AG04450 (cell line): ENCODE results near the gene C19orf53. TPM values are rescaled to one million over a fixed set of nuclear protein-coding genes. Genes with fewer than 3 reads are reported as not detected.

ENCODE experiments used
- CTCF ChIA-PET: fragments of 300-600, 350-600 bp; formaldehyde crosslinking; extraction: SDS; loops from one replicate; lab custom pipeline; 2022; ENCODE audit warnings: antibody characterized with exemption, inconsistent platforms; lab: Charles Lee
- POLR2A ChIA-PET: fragments of 350-600 bp; formaldehyde crosslinking; extraction: SDS; loops from one replicate; lab custom pipeline; 2021; ENCODE audit warnings: antibody characterized with exemption, inconsistent platforms; lab: Yijun Ruan, JAX
- DNase-seq: peaks from one replicate; pipeline ENCODE4 v3.0.0-alpha.2; 2011; ENCODE audit warnings: low read depth, low spot score
- H3K27ac ChIP-seq: one replicate; pipeline ENCODE4 v1.5.1; 2012; ENCODE audit warnings: low read depth, low read length, control low read depth
- H3K27me3 ChIP-seq: one replicate; pipeline ENCODE4 v1.6.0; 2012; ENCODE audit warnings: low read length; ENCODE audit not compliant: control insufficient read depth, insufficient read depth
- H3K4me3 ChIP-seq: 2 replicates; pipeline ENCODE4 v1.5.1; 2011; ENCODE audit warnings: mild to moderate bottlenecking, low read depth, low read length, control low read depth
- H3K9me3 ChIP-seq: 2 replicates; pipeline ENCODE4 v1.5.1; 2012; ENCODE audit warnings: low read length; ENCODE audit not compliant: control insufficient read depth, insufficient read depth
- polyA plus RNA-seq: library from polyadenylated mRNA; depleted of rRNA; stranded (reverse); fragments of >200 nt; gene quantifications from 2 replicates; pipeline ENCODE4 v1.2.3, GENCODE V29; 2011
- TF ChIP-seq, protein P1 (sequence below): IDR thresholded peaks from 2 replicates; pipeline ENCODE4 v1.5.1; 2011; ENCODE audit warnings: low read depth, low read length, control low read depth, inconsistent platforms

C19orf53 gene
- polyA plus RNA-seq, 1 experiment, result 145 TPM

- CTCF ChIA-PET, result no interaction called here
- POLR2A ChIA-PET, result interaction anchor here (0.6 kb wide), 1 partner anchor 47 kb away, joined by 3 read pairs; no protein-coding TSS in a partner anchor
- Histone ChIP-seq H3K27me3 (no peaks in the 10 kb centered on the region), H3K27ac (no peak overlapping the region), H3K4me3 (no peak overlapping the region), H3K9me3 (no peaks in the 10 kb centered on the region; the same call in 1 of the 2 replicates)
- DNase-seq, result no peak
- TF ChIP-seq, protein P1, sequence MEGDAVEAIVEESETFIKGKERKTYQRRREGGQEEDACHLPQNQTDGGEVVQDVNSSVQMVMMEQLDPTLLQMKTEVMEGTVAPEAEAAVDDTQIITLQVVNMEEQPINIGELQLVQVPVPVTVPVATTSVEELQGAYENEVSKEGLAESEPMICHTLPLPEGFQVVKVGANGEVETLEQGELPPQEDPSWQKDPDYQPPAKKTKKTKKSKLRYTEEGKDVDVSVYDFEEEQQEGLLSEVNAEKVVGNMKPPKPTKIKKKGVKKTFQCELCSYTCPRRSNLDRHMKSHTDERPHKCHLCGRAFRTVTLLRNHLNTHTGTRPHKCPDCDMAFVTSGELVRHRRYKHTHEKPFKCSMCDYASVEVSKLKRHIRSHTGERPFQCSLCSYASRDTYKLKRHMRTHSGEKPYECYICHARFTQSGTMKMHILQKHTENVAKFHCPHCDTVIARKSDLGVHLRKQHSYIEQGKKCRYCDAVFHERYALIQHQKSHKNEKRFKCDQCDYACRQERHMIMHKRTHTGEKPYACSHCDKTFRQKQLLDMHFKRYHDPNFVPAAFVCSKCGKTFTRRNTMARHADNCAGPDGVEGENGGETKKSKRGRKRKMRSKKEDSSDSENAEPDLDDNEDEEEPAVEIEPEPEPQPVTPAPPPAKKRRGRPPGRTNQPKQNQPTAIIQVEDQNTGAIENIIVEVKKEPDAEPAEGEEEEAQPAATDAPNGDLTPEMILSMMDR, result no peak
These were observed 11.5 kb upstream of the C19orf53 start for GRCh38 chr19:13762635-13763235.

DNA sequence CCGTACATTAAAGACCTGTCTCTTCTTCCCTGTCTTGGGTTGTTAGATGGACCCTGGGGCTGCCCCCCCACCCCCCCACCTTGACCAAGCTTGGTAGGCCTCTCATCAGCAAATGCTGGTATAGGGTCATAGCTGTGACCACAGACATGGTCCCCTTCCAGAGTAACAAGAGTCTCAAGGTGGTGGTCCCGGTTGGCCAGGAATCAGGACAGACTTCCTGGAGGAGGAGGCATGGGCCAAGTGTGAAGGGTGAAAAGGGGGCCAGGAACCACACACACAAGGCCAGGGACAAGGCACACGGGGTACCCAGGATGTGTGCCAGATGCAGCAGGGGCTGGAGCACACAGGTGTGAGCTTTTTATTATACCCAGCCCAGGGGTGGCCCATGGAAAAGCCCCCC is 11.0 kb upstream of the C19orf53 start:
- no peak for DNase-seq
- TF ChIP-seq, protein P1, result no peak
- POLR2A ChIA-PET, result no interaction called here
- H3K27ac ChIP-seq, result no peak overlapping the region
- no peaks in the 10 kb centered on the region; the same call in 1 of the 2 replicates for H3K9me3 ChIP-seq
- CTCF ChIA-PET, result no interaction called here
- no peak overlapping the region for H3K4me3 ChIP-seq
- no peaks in the 10 kb centered on the region for H3K27me3 ChIP-seq

- H3K27ac ChIP-seq, result peak within 1 kb of the TSS; percentile 57
- peak within 1 kb of the TSS; percentile 80 for H3K4me3 ChIP-seq
- POLR2A ChIA-PET, result interaction anchor here (0.6 to 2.4 kb wide), 8 partner anchors 9 to 102 kb away, joined by 3 to 27 read pairs (median 5); partner anchors contain the start of genes C19orf53 and ZSWIM4
- TF ChIP-seq, protein P1, result no peak
- no peak for DNase-seq
- H3K9me3 ChIP-seq, result no peaks in the 10 kb centered on the region; the same call in 1 of the 2 replicates
- CTCF ChIA-PET, result no interaction called here
- H3K27me3 ChIP-seq, result no peaks in the 10 kb centered on the region
These were observed 10.0 kb upstream of the C19orf53 start, which contains the start of gene MRI1 for GRCh38 chr19:13764101-13764807. MRI1 (plus strand) TSS chr19:13764522; CDS start chr19:13764589, 67 bp downstream.

DNA sequence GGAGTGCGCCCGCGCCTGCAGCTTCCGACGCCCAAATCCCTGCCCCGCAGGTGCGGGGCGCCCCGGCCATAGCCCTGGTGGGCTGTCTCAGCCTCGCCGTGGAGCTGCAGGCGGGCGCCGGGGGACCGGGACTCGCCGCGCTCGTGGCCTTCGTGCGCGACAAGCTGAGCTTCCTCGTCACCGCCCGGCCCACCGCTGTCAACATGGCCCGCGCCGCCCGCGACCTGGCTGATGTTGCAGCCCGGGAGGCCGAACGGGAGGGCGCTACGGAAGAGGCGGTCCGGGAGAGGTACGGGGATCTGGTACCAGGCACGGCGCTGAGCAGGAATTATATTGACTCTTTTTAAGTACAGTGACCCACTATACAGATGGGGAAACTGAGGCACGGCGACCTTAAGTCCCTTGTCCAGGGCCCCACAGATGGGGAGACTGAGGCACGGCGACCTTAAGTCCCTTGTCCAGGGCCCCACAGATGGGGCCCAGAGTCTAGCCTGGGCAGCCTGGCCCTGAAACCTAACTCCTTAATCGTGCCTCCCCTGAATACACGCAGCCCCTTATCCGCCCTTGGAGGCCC is 9.3 kb upstream of the C19orf53 start:
- H3K27me3 ChIP-seq, result no peaks in the 10 kb centered on the region
- H3K9me3 ChIP-seq, result no peaks in the 10 kb centered on the region; the same call in 1 of the 2 replicates
- no peak for DNase-seq
- TF ChIP-seq, protein P1, result no peak
- no peak overlapping the region for H3K27ac ChIP-seq
- POLR2A ChIA-PET, result interaction anchor here (0.5 to 2.4 kb wide), 7 partner anchors 8 to 549 kb away, joined by 3 to 27 read pairs (median 5); partner anchors contain the start of genes C19orf53 and ZSWIM4
- CTCF ChIA-PET, result no interaction called here
- H3K4me3 ChIP-seq, result peak overlapping the region; percentile 80
